Cerebellar cortex (tissue), 1 donor: ENCODE results near the gene SMCO3.

Experiments used
- DNase-seq: peaks from one replicate; pipeline ENCODE4 v3.0.0-alpha.2; 2015; ENCODE audit warnings: low spot score

The SMCO3 gene

GRCh38 chr12:14827043-14827442 lies 13.1 kb upstream of the SMCO3 start:
- no peak for DNase-seq

GRCh38 chr12:14826491-14826890 lies 12.5 kb upstream of the SMCO3 start:
- DNase-seq = no peak

GRCh38 chr12:14825256-14825655 lies 11.3 kb upstream of the SMCO3 start:
- no peak for DNase-seq

GRCh38 chr12:14824012-14824634 lies 10.1 kb upstream of the SMCO3 start:
- DNase-seq = no peak

- no peak for DNase-seq
Measured at GRCh38 chr12:14811486-14811885, 2.5 kb downstream of the SMCO3 start.

- DNase-seq = peak; percentile 22
Measured at GRCh38 chr12:14810953-14811483, 3.0 kb downstream of the SMCO3 start.

- DNase-seq = no peak
Measured at GRCh38 chr12:14810167-14810952, 3.6 kb downstream of the SMCO3 start.

- DNase-seq = no peak
Measured at GRCh38 chr12:14803830-14804160, 10.2 kb downstream of the SMCO3 start.

GRCh38 chr12:14803011-14803829 lies 10.8 kb downstream of the SMCO3 start, which contains the start of the genes C12orf60 and WBP11:
C12orf60 (plus strand) TSS chr12:14803670; CDS start chr12:14822936, 19,266 bp downstream.
WBP11 (minus strand) TSS chr12:14803478; CDS start chr12:14801383, 2,095 bp downstream.
- DNase-seq = peak; percentile 100

GRCh38 chr12:14802721-14803010 lies 11.3 kb downstream of the SMCO3 start:
- DNase-seq = no peak

- no peak for DNase-seq
Measured at GRCh38 chr12:14802247-14802646, 11.7 kb downstream of the SMCO3 start.

GRCh38 chr12:14795028-14795448 lies 18.9 kb downstream of the SMCO3 start:
- DNase-seq = no peak

GRCh38 chr12:14785568-14785967 lies 28.4 kb downstream of the SMCO3 start:
- no peak for DNase-seq

- DNase-seq = no peak
Measured at GRCh38 chr12:14784471-14784870, 29.5 kb downstream of the SMCO3 start.

GRCh38 chr12:14782756-14783155 lies 31.2 kb downstream of the SMCO3 start:
- DNase-seq = no peak

- DNase-seq = no peak
Measured at GRCh38 chr12:14781563-14781962, 32.4 kb downstream of the SMCO3 start.

GRCh38 chr12:14780859-14781258 lies 33.1 kb downstream of the SMCO3 start:
- DNase-seq = no peak

- DNase-seq = no peak
Measured at GRCh38 chr12:14779834-14780233, 34.1 kb downstream of the SMCO3 start.

- no peak for DNase-seq
Measured at GRCh38 chr12:14777271-14777670, 36.7 kb downstream of the SMCO3 start.

GRCh38 chr12:14776236-14776961 lies 37.6 kb downstream of the SMCO3 start:
- no peak for DNase-seq

GRCh38 chr12:14775636-14775980 lies 38.4 kb downstream of the SMCO3 start:
- DNase-seq = no peak
